Stimulated activated naive B cell treated with anti-CD40 and anti-IgM and Interleukin-4, amounts not matched to agents 10 μg/mL and 1 μg/mL and 100 μg/mL, for 72 hours (primary cell): ENCODE results near the gene MEI4.
"Not testable (repeated sequence)": the region's sequence is repeated elsewhere in the genome, so short reads cannot be mapped to it uniquely, and the experiment has no call there.

Source experiments
- ATAC-seq, 2 donors: fragments of 150-1000 bp; cut with Tn5 transposase; replicated peaks; 2 replicates each; pipeline ENCODE4 v1.10.0; 2021; ENCODE audit warnings: moderate library complexity in 1 of 2
- DNase-seq: peaks from one replicate; pipeline ENCODE4 v3.0.0; 2021
- H3K27ac Mint-ChIP-seq: one replicate; pipeline ENCODE4 v1.8.0; 2022; ENCODE audit warnings: mild to moderate bottlenecking, mixed read lengths
- H3K27me3 Mint-ChIP-seq, 2 donors: one replicate each; pipeline ENCODE4 v1.8.0; 2022; ENCODE audit warnings: mixed read lengths in 2 of 2
- H3K36me3 Mint-ChIP-seq, 2 donors: one replicate each; pipeline ENCODE4 v1.8.0; 2022; ENCODE audit warnings: mixed read lengths in 2 of 2, mild to moderate bottlenecking in 1 of 2
- H3K4me1 Mint-ChIP-seq, 2 donors: one replicate each; pipeline ENCODE4 v1.8.0; 2022; ENCODE audit warnings: mixed read lengths in 2 of 2, mild to moderate bottlenecking in 1 of 2
- H3K4me3 Mint-ChIP-seq, 2 donors: one replicate each; pipeline ENCODE4 v1.8.0; 2022; ENCODE audit warnings: mild to moderate bottlenecking in 2 of 2, mixed read lengths in 2 of 2, moderate library complexity in 1 of 2
- H3K9me3 Mint-ChIP-seq, 2 donors: one replicate each; pipeline ENCODE4 v1.8.0; 2022; ENCODE audit warnings: mixed read lengths in 2 of 2, mild to moderate bottlenecking in 1 of 2

Gene MEI4

GRCh38 chr6:77740380-77740779, 87.5 kb downstream of the MEI4 start:
- DNase-seq (no peak), ATAC-seq (no peak)
- H3K4me3 Mint-ChIP-seq: no peak overlapping the region
- H3K9me3 Mint-ChIP-seq: peaks cover 0 to 3% of the 10 kb centered on the region in 2 donors
- H3K27ac Mint-ChIP-seq: no peak overlapping the region
- H3K36me3 Mint-ChIP-seq: no peaks in the 10 kb centered on the region
- no peaks in the 10 kb centered on the region for H3K27me3 Mint-ChIP-seq
- no peaks in the 10 kb centered on the region for H3K4me1 Mint-ChIP-seq

GRCh38 chr6:77752156-77752555, 99.3 kb downstream of the MEI4 start:
- peaks cover 6 to 14% of the 10 kb centered on the region in 2 donors for H3K9me3 Mint-ChIP-seq
- H3K27me3 Mint-ChIP-seq, H3K4me3 Mint-ChIP-seq, H3K27ac Mint-ChIP-seq, ATAC-seq, H3K4me1 Mint-ChIP-seq, DNase-seq, H3K36me3 Mint-ChIP-seq: not testable (repeated sequence)

GRCh38 chr6:77762386-77762785, 109.5 kb downstream of the MEI4 start:
- no peak overlapping the region for H3K27ac Mint-ChIP-seq
- H3K9me3 Mint-ChIP-seq: no peaks in the 10 kb centered on the region
- no peaks in the 10 kb centered on the region for H3K36me3 Mint-ChIP-seq
- no peaks in the 10 kb centered on the region for H3K27me3 Mint-ChIP-seq
- no peak for DNase-seq
- no peaks in the 10 kb centered on the region for H3K4me1 Mint-ChIP-seq
- no peak overlapping the region for H3K4me3 Mint-ChIP-seq
- ATAC-seq: no peak

DNA sequence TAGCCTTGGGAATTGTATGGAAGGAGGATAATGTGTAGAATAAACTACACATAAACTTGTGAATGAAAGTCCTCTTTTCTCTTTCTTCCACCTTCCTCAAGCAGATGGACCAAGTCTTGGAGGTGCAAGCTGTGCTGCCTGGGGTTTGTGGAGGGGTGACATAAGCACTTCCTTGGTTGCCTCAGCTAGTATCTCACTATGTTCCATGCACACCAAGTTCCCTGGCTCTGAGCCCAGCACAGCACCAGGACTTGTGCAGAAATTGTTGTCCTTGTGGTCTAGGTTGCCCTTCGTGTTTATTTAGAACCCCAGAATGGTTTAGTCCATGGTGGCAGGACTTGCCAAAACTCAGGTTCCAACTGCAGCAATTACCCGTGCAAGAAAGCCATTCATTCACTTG, 110.3 kb downstream of the MEI4 start:
- no peaks in the 10 kb centered on the region for H3K36me3 Mint-ChIP-seq
- H3K27ac Mint-ChIP-seq: no peak overlapping the region
- no peaks in the 10 kb centered on the region for H3K9me3 Mint-ChIP-seq
- no peaks in the 10 kb centered on the region for H3K27me3 Mint-ChIP-seq
- no peaks in the 10 kb centered on the region for H3K4me1 Mint-ChIP-seq
- ATAC-seq (no peak), DNase-seq (no peak)
- no peak overlapping the region for H3K4me3 Mint-ChIP-seq

- no peaks in the 10 kb centered on the region for H3K27me3 Mint-ChIP-seq
- no peaks in the 10 kb centered on the region for H3K9me3 Mint-ChIP-seq
- DNase-seq (no peak), ATAC-seq (no peak)
- H3K4me1 Mint-ChIP-seq: no peaks in the 10 kb centered on the region
- no peak overlapping the region for H3K4me3 Mint-ChIP-seq
- H3K36me3 Mint-ChIP-seq: no peaks in the 10 kb centered on the region
- no peak overlapping the region for H3K27ac Mint-ChIP-seq
These were observed 111.5 kb downstream of the MEI4 start for GRCh38 chr6:77764364-77764763.

GRCh38 chr6:77773157-77773822, 120.5 kb downstream of the MEI4 start:
- H3K9me3 Mint-ChIP-seq: peaks cover 0 to 10% of the 10 kb centered on the region in 2 donors
- ATAC-seq (no peak), DNase-seq (no peak)
- H3K4me3 Mint-ChIP-seq: no peak overlapping the region
- H3K27ac Mint-ChIP-seq: no peak overlapping the region
- no peaks in the 10 kb centered on the region for H3K27me3 Mint-ChIP-seq
- H3K36me3 Mint-ChIP-seq: no peaks in the 10 kb centered on the region
- no peaks in the 10 kb centered on the region for H3K4me1 Mint-ChIP-seq

DNA sequence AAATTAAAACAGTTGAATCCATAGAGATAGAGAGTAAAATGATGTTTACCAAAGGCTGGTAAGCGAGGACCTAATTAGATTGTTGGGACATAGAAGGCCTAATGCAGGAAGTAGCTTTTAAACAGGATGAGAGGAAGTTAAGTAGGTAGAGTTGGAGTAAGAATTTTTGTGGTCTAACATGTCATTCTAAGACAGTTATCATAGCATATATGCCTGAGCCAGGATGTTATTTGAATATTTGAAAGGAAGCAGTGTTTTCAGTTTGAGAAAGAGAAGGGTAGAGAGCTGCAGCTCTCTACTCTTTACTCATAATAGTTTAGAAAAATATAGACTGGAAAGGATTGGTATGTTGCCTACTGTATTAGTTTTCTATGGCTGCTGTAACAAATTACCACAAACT, 121.6 kb downstream of the MEI4 start:
- Mint-ChIP-seq H3K27ac (no peak overlapping the region), H3K4me3 (no peak overlapping the region), H3K27me3 (no peaks in the 10 kb centered on the region), H3K36me3 (no peaks in the 10 kb centered on the region), H3K9me3 (peaks cover 0 to 10% of the 10 kb centered on the region in 2 donors), H3K4me1 (no peaks in the 10 kb centered on the region)
- DNase-seq: no peak
- no peak for ATAC-seq

GRCh38 chr6:77776441-77776840, 123.6 kb downstream of the MEI4 start:
- no peak for DNase-seq
- H3K4me1 Mint-ChIP-seq: no peaks in the 10 kb centered on the region
- no peak overlapping the region for H3K27ac Mint-ChIP-seq
- no peak for ATAC-seq
- no peaks in the 10 kb centered on the region for H3K36me3 Mint-ChIP-seq
- peaks cover 0 to 3% of the 10 kb centered on the region in 2 donors for H3K9me3 Mint-ChIP-seq
- H3K27me3 Mint-ChIP-seq: no peaks in the 10 kb centered on the region
- no peak overlapping the region for H3K4me3 Mint-ChIP-seq

DNA sequence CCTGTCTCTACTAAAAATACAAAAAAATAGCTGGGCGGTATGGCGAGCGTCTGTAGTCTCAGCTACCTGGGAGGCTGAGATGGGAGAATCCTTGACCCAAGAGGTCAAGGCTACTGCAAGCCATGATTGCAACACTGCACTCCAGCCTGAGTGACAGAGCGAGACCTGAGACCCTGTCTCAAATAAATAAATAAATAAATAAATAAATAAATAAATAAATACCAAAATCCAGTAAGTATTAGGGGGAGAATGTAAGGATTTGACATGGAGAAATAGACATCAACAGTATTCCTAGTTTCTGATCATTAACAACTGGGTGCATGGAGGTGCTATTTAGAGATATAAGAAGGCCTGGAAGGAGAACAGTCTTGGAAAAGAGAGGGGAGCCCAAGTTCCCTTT, 125.7 kb downstream of the MEI4 start:
- no peak overlapping the region for H3K4me3 Mint-ChIP-seq
- no peak overlapping the region for H3K27ac Mint-ChIP-seq
- no peaks in the 10 kb centered on the region for H3K36me3 Mint-ChIP-seq
- H3K4me1 Mint-ChIP-seq: no peaks in the 10 kb centered on the region
- no peak for ATAC-seq
- H3K9me3 Mint-ChIP-seq: peaks cover 0 to 3% of the 10 kb centered on the region in 2 donors
- DNase-seq: no peak
- no peaks in the 10 kb centered on the region for H3K27me3 Mint-ChIP-seq

GRCh38 chr6:77786935-77787629, 134.2 kb downstream of the MEI4 start:
- no peak overlapping the region for H3K27ac Mint-ChIP-seq
- ATAC-seq (no peak), DNase-seq (no peak)
- no peak overlapping the region for H3K4me3 Mint-ChIP-seq
- H3K4me1 Mint-ChIP-seq: no peaks in the 10 kb centered on the region
- peaks cover 3 to 7% of the 10 kb centered on the region in 2 donors for H3K9me3 Mint-ChIP-seq
- H3K27me3 Mint-ChIP-seq: no peaks in the 10 kb centered on the region
- no peaks in the 10 kb centered on the region for H3K36me3 Mint-ChIP-seq

- Mint-ChIP-seq H3K4me3 (no peak overlapping the region), H3K27me3 (no peaks in the 10 kb centered on the region), H3K9me3 (peaks cover 6 to 10% of the 10 kb centered on the region in 2 donors), H3K4me1 (no peaks in the 10 kb centered on the region), H3K27ac (no peak overlapping the region), H3K36me3 (no peaks in the 10 kb centered on the region)
- DNase-seq (no peak), ATAC-seq (no peak)
These were observed 144.3 kb downstream of the MEI4 start for GRCh38 chr6:77796824-77797809.

DNA sequence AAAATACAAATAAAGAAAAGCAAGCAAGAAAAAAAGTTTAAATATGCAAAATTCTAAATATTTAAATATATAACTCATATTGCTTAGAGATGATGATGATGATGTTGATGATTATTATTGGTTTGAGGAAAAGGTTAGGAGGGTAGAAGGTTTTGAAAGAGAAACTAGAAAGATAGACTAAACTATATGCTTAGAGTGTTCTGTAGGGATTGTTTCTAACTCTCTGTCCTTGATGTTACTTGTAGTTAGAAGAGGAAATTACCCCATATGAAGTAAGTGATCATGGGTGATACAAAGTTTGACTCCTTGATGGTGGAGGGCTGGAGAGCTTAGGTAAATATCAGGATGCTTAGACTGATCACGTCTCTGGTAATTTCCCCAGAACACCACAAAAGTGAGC, 159.5 kb downstream of the MEI4 start:
- Mint-ChIP-seq H3K4me3 (no peak overlapping the region), H3K27ac (no peak overlapping the region), H3K36me3 (no peaks in the 10 kb centered on the region), H3K9me3 (peaks cover 0 to 4% of the 10 kb centered on the region in 2 donors), H3K27me3 (no peaks in the 10 kb centered on the region), H3K4me1 (no peaks in the 10 kb centered on the region)
- no peak for ATAC-seq
- DNase-seq: no peak

- H3K27me3 Mint-ChIP-seq: no peaks in the 10 kb centered on the region
- no peaks in the 10 kb centered on the region for H3K36me3 Mint-ChIP-seq
- DNase-seq (no peak), ATAC-seq (no peak)
- no peaks in the 10 kb centered on the region for H3K4me1 Mint-ChIP-seq
- H3K9me3 Mint-ChIP-seq: peaks cover 0 to 4% of the 10 kb centered on the region in 2 donors
- no peak overlapping the region for H3K4me3 Mint-ChIP-seq
- no peak overlapping the region for H3K27ac Mint-ChIP-seq
These were observed 160.3 kb downstream of the MEI4 start for GRCh38 chr6:77813090-77813489.

DNA sequence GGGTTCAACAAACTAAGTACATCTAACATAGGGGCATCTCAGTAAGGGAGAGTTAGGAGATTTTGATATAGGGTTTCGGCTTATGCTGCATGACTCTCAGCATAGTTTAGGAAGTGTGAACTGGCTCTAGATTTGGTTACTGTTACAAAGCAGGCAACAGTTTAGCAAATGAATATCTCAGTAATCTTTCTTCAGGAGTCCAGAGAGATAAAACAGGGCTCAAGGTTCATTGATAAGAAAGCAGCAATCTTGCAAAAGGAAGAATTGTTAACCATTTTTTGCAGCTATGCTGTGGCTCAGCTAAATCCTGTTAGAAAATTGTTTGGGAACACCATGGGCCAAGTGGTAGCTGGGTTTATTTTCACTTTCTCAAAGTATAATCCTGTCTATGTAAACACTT, 161.3 kb downstream of the MEI4 start:
- Mint-ChIP-seq H3K36me3 (no peaks in the 10 kb centered on the region), H3K27me3 (no peaks in the 10 kb centered on the region), H3K27ac (no peak overlapping the region), H3K9me3 (no peaks in the 10 kb centered on the region), H3K4me3 (no peak overlapping the region), H3K4me1 (no peaks in the 10 kb centered on the region)
- no peak for DNase-seq
- no peak for ATAC-seq
